Upper lobe of right lung (tissue), 1 donor: ENCODE results near the gene ATAD3A. TPM values are rescaled to one million over a fixed set of nuclear protein-coding genes. Genes with fewer than 3 reads are reported as not detected.
A peak's percentile ranks its signal among the peaks of the same experiment; 100 is the strongest.
"Not testable (repeated sequence)": the region's sequence is repeated elsewhere in the genome, so short reads cannot be mapped to it uniquely, and the experiment has no call there.

Experiments
- ATAC-seq: fragments of 200-7000 bp; cut with Tn5 transposase; one replicate; pipeline ENCODE4 v1.9.1; 2020; ENCODE audit warnings: mild to moderate bottlenecking, moderate library complexity
- DNase-seq: peaks from one replicate; pipeline ENCODE4 v3.0.0-alpha.2; 2020
- H3K27ac ChIP-seq: fragments of 200-600 bp; one replicate; pipeline ENCODE4 v1.8.0; 2022
- H3K27me3 ChIP-seq: fragments of 200-600 bp; one replicate; pipeline ENCODE4 v1.8.0; 2022; ENCODE audit warnings: mild to moderate bottlenecking
- H3K36me3 ChIP-seq: fragments of 200-600 bp; one replicate; pipeline ENCODE4 v1.8.0; 2022
- H3K4me1 ChIP-seq: fragments of 200-600 bp; one replicate; pipeline ENCODE4 v1.8.0; 2022
- H3K4me3 ChIP-seq: fragments of 200-600 bp; one replicate; pipeline ENCODE4 v1.8.0; 2022; ENCODE audit warnings: mild to moderate bottlenecking
- H3K9me3 ChIP-seq: fragments of 200-600 bp; one replicate; pipeline ENCODE4 v1.8.0; 2022
- intact Hi-C: fragments of 100-400 bp; cut with DNase I; formaldehyde crosslinking; loops from one replicate; pipeline ENCODE4 v1.11.0; 2022
- total RNA-seq: library from RNA; stranded (reverse); fragmentation: NEBNext Ultra II Directional; extraction: Animal tissue kit (Norgen Biotek cat#: 25700); gene quantifications from one replicate; pipeline ENCODE4 v1.2.1, GENCODE V29; 2021
- TF ChIP-seq, protein P1 (sequence below): fragments of 200-600 bp; IDR thresholded peaks from one replicate; pipeline ENCODE4 v1.8.0; 2022; ENCODE audit warnings: antibody characterized with exemption
- donor health status: DM: no; HTN: yes; CAD: no; lungs with severe emphysema.

ATAD3A gene
- total RNA-seq, 1 donor from 2014 or later = 21.9 TPM

- intact Hi-C loops = no loop called here
- Histone ChIP-seq H3K27ac (peak within 1 kb of the TSS; percentile 63), H3K9me3 (no peaks in the 10 kb centered on the region), H3K4me3 (peak within 1 kb of the TSS; percentile 92), H3K27me3 (no peaks in the 10 kb centered on the region), H3K36me3 (no peaks in the 10 kb centered on the region), H3K4me1 (peaks cover 19% of the 10 kb centered on the region)
- DNase-seq (peak; percentile 98), ATAC-seq (peak; percentile 98)
- TF ChIP-seq, protein P1, sequence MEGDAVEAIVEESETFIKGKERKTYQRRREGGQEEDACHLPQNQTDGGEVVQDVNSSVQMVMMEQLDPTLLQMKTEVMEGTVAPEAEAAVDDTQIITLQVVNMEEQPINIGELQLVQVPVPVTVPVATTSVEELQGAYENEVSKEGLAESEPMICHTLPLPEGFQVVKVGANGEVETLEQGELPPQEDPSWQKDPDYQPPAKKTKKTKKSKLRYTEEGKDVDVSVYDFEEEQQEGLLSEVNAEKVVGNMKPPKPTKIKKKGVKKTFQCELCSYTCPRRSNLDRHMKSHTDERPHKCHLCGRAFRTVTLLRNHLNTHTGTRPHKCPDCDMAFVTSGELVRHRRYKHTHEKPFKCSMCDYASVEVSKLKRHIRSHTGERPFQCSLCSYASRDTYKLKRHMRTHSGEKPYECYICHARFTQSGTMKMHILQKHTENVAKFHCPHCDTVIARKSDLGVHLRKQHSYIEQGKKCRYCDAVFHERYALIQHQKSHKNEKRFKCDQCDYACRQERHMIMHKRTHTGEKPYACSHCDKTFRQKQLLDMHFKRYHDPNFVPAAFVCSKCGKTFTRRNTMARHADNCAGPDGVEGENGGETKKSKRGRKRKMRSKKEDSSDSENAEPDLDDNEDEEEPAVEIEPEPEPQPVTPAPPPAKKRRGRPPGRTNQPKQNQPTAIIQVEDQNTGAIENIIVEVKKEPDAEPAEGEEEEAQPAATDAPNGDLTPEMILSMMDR = no peak
Observed at GRCh38 chr1:1471389-1472052, 40.4 kb upstream of the ATAD3A start, which contains the start of gene ATAD3B. Gene ATAD3B (plus strand): TSS chr1:1471765. CDS start chr1:1471885, 120 bp downstream.

DNA sequence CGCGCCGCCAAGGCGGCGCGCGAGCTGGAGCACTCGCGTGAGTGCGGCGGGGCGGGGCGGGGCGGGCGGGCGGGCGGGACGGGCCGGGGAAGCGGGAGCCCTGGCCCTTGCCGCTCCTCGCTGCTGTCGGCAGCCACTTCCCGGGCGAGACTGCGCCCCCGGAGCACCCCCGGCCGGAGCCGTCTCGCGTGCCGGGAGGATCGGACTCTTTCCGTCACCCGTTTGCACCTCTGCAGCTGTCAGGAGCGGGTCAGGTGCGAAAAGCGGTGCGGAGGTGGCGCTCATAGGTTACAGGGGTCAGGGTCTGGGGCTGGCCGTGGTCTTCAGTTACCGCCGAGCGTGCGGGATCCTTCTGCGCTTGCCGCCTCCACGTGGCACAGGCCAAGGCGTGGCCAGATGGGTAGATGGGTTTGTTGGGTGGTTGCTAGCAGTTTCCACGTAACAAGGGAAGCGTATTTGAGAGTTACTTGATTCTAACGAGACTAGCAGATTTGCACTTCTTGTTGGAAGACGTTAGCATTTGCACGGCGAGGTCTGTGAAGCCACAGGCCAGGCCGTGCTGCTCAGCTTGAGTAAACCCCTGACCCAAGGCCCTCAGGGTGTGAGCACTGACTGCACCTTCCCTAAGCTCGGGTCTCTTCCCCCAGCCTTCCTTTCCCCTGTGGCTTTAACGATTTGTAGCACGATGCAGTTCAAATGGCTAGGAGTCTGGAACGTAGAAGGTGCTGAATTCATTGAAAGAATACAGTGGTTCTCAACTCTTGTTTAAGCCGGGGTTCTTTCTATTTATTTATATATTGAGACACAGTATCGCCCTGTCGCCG, 39.7 kb upstream of the ATAD3A start:
- peak overlapping the region; percentile 63 for H3K27ac ChIP-seq
- DNase-seq = not testable (repeated sequence)
- peak; percentile 3 for ATAC-seq

GRCh38 chr1:1476011-1476410, 36.0 kb upstream of the ATAD3A start:
- ATAC-seq, intact Hi-C loops, DNase-seq, H3K27me3 ChIP-seq, H3K27ac ChIP-seq, H3K9me3 ChIP-seq, H3K4me3 ChIP-seq: not testable (repeated sequence)
- peaks cover 18% of the 10 kb centered on the region for H3K36me3 ChIP-seq
- peaks cover 13% of the 10 kb centered on the region for H3K4me1 ChIP-seq

More for the DNA sequence above, 39.7 kb upstream of the ATAD3A start:
- H3K4me3 ChIP-seq = peak overlapping the region; percentile 92
- peaks cover 19% of the 10 kb centered on the region for H3K4me1 ChIP-seq
- intact Hi-C loops, H3K27me3 ChIP-seq, H3K36me3 ChIP-seq, H3K9me3 ChIP-seq: not testable (repeated sequence)

GRCh38 chr1:1477206-1477605, 34.8 kb upstream of the ATAD3A start:
- Histone ChIP-seq H3K4me1 (peaks cover 13% of the 10 kb centered on the region), H3K36me3 (peaks cover 18% of the 10 kb centered on the region), H3K27ac (no peak overlapping the region), H3K27me3 (no peaks in the 10 kb centered on the region), H3K4me3 (no peak overlapping the region), H3K9me3 (no peaks in the 10 kb centered on the region)
- TF ChIP-seq, protein P1 = no peak
- intact Hi-C loops = no loop called here
- DNase-seq (no peak), ATAC-seq (no peak)

DNA sequence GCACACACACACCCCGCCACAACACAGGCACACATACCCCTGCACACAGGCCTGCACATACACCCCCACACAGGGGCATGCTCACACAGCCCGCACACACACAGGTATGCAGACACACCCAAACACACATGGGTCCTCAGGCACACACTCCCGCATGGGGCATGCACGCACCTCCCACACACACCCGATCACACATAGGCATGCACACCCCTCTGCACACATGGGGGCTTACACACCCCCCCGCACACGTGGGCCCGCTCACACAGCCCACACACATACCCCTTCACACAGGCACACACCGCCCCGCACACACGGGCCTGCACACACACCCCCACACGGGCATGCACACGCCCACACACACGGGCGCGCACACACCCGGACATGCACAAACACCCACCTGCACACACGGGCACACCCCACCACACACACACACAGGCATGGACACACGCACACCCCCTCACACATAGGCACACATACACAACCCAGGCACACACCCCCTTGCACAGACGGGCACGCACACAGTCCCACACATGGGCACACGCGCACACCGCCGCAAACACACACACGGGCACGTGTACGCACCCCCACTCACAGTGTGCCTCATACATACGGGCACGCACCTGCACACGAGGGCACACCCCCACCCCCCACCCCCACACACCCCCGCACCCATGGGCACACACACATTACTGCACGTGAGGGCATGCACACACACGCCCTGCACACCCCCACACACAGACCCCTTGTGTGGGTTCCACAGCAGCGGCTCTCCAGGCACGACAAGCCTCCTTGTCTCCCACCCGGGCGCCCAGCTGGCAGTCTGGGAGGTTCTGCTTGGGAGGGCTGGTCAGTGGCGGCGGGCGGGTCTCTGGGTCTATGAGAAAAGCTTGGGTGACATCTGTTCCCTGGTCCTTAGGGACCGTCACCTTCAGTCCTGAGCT, 32.1 kb upstream of the ATAD3A start:
- Histone ChIP-seq H3K36me3 (peaks cover 41% of the 10 kb centered on the region), H3K9me3 (no peaks in the 10 kb centered on the region), H3K27ac (no peak overlapping the region), H3K4me1 (no peaks in the 10 kb centered on the region), H3K4me3 (no peak overlapping the region), H3K27me3 (no peaks in the 10 kb centered on the region)
- intact Hi-C loops = no loop called here
- TF ChIP-seq, protein P1 = no peak
- DNase-seq (no peak), ATAC-seq (peak; percentile 5)

DNA sequence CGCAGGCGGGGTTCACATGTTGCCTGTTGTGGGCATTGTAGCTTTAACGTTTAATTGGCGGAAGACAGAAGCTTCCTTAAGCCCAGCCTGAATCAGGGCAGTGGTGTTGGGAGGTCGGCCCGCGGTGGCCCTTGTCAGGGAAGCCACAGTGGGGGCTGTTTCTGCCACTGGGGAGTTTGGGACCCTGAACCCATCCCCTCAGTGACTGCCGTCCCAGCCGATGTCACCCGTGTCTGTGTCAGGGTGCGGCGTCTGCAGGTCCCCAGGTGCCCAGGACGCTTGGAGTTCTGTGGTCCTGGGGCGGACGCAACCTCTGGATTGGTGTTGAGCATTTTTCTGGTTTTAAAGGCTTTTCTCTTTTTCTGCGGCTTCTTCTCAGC, 31.5 kb upstream of the ATAD3A start:
- H3K4me3 ChIP-seq, DNase-seq, H3K27ac ChIP-seq, ATAC-seq, intact Hi-C loops, H3K27me3 ChIP-seq, H3K4me1 ChIP-seq, H3K9me3 ChIP-seq: not testable (repeated sequence)
- peaks cover 41% of the 10 kb centered on the region for H3K36me3 ChIP-seq

DNA sequence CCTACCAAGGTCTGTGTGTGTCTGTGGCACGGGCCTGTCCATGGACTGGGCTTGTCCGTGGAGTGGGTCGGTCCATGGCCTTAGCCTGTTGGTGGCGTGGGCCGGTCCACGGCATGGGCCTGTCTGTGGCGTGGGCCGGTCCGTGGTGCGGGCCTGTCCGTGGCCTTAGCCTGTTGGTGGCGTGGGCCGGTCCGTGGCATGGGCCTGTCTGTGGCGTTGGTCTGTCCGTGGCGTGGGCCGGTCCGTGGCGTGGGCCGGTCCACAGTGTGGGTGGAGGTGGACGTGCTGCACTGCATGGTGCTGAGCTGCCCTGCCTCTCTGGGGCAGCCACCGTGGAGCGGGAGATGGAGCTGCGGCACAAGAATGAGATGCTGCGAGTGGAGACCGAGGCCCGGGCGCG, 30.2 kb upstream of the ATAD3A start:
- DNase-seq, intact Hi-C loops, H3K27me3 ChIP-seq, H3K4me1 ChIP-seq, ATAC-seq, H3K27ac ChIP-seq, H3K9me3 ChIP-seq, H3K4me3 ChIP-seq: not testable (repeated sequence)
- peaks cover 41% of the 10 kb centered on the region for H3K36me3 ChIP-seq
